ENCODE results near the gene OLIG1.

DNA sequence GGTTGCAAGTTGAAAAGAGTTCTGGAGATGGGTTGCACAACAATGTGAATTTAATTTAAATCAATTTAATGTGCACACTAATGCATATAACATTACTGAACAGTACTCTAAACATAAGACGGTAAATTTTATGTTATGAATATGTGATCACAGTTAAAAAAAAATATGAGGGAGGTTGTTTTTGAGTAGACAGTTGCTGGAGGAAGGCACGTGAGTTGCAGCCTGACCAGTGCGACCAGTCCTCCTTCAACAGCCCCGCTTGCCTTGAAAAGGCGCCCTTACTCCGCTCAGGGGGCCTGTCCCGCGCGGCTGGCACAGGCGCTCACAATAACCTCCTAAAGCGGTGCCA lies 322 bp upstream of the OLIG1 start:
- TF ChIP-seq, protein P1, sequence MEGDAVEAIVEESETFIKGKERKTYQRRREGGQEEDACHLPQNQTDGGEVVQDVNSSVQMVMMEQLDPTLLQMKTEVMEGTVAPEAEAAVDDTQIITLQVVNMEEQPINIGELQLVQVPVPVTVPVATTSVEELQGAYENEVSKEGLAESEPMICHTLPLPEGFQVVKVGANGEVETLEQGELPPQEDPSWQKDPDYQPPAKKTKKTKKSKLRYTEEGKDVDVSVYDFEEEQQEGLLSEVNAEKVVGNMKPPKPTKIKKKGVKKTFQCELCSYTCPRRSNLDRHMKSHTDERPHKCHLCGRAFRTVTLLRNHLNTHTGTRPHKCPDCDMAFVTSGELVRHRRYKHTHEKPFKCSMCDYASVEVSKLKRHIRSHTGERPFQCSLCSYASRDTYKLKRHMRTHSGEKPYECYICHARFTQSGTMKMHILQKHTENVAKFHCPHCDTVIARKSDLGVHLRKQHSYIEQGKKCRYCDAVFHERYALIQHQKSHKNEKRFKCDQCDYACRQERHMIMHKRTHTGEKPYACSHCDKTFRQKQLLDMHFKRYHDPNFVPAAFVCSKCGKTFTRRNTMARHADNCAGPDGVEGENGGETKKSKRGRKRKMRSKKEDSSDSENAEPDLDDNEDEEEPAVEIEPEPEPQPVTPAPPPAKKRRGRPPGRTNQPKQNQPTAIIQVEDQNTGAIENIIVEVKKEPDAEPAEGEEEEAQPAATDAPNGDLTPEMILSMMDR (IDR thresholded peaks at IDR 0.05; ENCODE audit: low read depth, low read length, poor library complexity, severe bottlenecking), result no peak
- no peak for TF ChIP-seq EZH2phosphoT487 (IDR thresholded peaks at IDR 0.05; ENCODE audit: borderline replicate concordance, low read length)

Data from DOHH2 (cell line).